Measurements from ENCODE around the gene PDE4D. TPM values are rescaled to one million over a fixed set of nuclear protein-coding genes. Genes with fewer than 3 reads are reported as not detected.

PDE4D gene
- total RNA-seq, 4 donors from 2014 or later = 6.7 to 21.0 (median 15.0) TPM

DNA sequence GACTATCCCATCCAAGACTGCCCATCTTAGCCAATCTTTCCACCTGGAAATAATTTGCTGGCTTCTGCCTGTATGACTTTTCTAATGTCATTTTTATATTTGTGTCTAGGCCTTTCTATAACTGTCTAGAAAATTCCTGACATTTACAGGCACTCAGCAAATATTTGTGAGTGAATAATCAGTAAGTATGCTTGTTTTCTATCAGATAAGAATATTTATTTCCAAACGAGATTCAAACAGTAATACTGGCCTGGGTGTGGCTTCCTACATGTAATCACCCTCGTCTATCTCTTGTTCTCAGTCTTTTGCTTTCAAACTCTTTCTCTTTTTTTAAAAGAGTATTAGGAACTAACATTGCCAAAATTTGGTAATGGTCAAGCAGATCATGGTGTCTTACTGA is 844.4 kb downstream of the PDE4D start:
- no peak for DNase-seq (ENCODE audit: low spot score in 2 of 2)
- no peak overlapping the region for H3K4me3 ChIP-seq (ENCODE audit: low read depth, poor library complexity, severe bottlenecking)
- 20 to 24% methylated on average over 2 of the region's 2 CpGs for WGBS, 2 donors
- intact Hi-C loops (cut with DNase I; ENCODE audit: low total_unique reads) = no loop called here
- TF ChIP-seq, protein P1, sequence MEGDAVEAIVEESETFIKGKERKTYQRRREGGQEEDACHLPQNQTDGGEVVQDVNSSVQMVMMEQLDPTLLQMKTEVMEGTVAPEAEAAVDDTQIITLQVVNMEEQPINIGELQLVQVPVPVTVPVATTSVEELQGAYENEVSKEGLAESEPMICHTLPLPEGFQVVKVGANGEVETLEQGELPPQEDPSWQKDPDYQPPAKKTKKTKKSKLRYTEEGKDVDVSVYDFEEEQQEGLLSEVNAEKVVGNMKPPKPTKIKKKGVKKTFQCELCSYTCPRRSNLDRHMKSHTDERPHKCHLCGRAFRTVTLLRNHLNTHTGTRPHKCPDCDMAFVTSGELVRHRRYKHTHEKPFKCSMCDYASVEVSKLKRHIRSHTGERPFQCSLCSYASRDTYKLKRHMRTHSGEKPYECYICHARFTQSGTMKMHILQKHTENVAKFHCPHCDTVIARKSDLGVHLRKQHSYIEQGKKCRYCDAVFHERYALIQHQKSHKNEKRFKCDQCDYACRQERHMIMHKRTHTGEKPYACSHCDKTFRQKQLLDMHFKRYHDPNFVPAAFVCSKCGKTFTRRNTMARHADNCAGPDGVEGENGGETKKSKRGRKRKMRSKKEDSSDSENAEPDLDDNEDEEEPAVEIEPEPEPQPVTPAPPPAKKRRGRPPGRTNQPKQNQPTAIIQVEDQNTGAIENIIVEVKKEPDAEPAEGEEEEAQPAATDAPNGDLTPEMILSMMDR (IDR thresholded peaks at IDR 0.05) = no peak
- no peak for TF ChIP-seq POLR2A (IDR thresholded peaks at IDR 0.05)

DNA sequence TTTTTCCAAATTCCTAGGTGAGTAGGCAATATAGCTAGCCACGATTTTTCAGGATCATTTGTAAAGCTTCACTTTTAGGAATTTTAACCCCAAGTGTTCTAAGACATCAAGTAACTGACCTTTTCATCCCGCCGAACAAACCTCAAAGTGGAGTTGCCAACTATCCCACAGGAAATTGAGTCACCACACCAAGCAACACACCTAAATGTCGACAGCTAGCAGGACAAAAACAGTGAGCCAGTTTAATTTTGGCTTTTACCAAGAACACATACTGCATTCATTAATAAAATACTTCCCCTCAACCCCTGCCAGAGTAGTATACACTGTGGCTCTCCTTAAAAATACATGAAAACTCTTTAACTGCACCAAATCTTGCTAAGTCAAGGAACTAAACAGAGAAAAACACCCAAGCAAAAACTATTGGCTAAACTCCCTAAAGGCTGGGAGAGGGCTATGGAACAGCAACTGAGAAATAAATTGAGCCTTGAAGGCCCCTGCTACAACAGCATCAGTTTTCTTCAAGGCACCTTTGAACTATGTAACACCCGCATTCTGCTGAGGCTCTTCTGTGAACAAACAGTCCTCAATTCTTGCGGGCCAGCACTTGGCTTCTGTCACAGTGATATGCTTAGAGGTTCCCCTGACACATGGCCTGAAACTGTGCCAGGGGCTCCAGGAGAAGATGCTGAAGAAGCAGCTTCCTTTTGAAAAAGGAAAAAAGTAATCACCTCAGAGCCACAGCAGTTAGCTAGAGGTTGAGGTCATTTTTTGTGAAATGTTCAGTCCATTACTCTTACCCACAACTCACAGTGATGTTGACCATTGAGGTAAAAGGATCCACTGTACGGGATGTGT is 851.1 kb downstream of the PDE4D start:
- H3K4me3 ChIP-seq (ENCODE audit: low read depth, poor library complexity, severe bottlenecking) = no peak overlapping the region
- intact Hi-C loops (cut with DNase I; ENCODE audit: low total_unique reads) = no loop called here
- TF ChIP-seq, protein P1 (IDR thresholded peaks at IDR 0.05) = no peak
- no peak for TF ChIP-seq POLR2A (IDR thresholded peaks at IDR 0.05)
- WGBS, 2 donors = 52 to 55% methylated on average over 7 of the region's 7 CpGs
- no peak for DNase-seq (ENCODE audit: low spot score in 2 of 2)

DNA sequence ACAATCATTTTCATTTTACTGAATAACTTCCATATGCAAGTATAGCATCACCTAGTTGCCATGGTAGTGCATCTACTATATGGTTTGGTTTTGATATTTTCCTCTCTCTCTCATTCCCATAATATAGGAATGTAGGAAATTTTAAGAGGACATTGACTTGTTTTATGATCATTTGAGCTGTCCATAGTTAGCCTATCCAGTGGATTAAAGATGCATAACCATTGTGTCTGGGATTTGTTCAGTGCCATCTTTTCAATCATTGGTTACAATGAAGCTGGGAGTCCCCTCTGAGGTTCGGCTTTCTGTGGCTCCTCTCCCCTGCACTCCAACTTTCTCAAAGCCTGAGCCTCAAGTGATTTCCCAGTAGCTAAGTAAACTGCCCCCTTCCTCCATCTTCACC is 852.2 kb downstream of the PDE4D start:
- H3K4me3 ChIP-seq (ENCODE audit: low read depth, poor library complexity, severe bottlenecking) = no peak overlapping the region
- no peak for DNase-seq (ENCODE audit: low spot score in 2 of 2)
- WGBS, 2 donors = 78 to 88% methylated on average over 1 of the region's 1 CpG
- intact Hi-C loops (cut with DNase I; ENCODE audit: low total_unique reads) = no loop called here
- no peak for TF ChIP-seq POLR2A (IDR thresholded peaks at IDR 0.05)
- TF ChIP-seq, protein P1 (IDR thresholded peaks at IDR 0.05) = no peak

DNA sequence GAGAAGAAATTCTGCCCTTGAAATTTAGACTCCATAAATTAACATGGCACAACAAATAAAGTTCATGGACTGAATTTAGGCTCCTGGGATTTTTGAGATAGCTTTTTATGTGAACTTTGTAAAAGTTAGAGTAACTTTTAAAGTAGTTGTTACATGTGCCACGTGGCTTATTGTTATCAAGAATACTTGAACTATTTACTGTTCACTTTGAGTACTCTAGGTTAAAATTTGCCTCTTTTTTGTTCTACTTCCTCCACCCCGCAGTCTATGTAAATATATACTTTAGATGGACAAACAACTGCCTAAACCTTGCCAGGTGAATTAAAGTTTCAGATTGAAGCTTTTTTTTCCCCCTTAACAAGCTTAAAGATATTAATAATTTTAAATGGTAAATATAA is 852.7 kb downstream of the PDE4D start:
- H3K4me3 ChIP-seq (ENCODE audit: low read depth, poor library complexity, severe bottlenecking) = no peak overlapping the region
- TF ChIP-seq, protein P1 (IDR thresholded peaks at IDR 0.05) = no peak
- TF ChIP-seq POLR2A (IDR thresholded peaks at IDR 0.05) = no peak
- intact Hi-C loops (cut with DNase I; ENCODE audit: low total_unique reads) = no loop called here
- no peak for DNase-seq (ENCODE audit: low spot score in 2 of 2)
- 77 to 83% methylated on average over 2 of the region's 2 CpGs for WGBS, 2 donors

DNA sequence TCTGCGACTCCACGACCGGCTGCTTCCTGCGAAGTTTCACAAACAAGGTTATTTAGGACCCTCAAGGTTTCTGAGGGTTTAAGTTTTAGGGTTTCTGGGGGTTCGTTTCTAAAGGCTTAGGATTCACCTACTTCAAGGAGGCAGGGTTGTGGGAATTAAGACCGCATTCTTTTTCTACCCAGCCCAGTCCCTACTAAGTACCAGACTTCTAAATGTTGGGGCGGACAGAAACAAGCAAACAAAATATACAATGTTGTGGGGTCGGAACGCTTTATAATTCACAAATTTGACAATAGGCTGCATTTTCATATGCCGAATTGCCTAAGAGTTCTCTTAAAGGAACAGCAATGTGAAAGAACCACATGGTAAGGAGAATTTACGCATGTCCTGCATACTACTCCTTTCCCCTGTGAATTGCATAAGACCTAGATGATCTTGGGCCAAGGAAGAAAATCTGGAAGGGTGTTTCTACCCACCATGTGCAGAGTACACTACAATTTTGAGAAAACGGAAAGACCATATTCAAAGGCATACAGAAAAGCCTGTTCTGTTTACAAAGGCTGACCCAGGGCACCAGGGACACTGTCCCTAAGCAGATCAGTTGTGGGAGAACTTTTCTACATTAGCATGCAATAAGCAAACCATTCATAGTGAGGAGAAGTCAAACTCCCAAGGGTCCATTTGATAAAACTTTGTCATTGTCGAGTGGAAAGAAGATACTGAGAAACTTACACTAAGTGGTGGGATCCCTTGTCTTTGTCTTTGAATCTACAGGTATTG is 853.3 kb downstream of the PDE4D start:
- 30 to 46% methylated on average over 13 of the region's 13 CpGs for WGBS, 2 donors
- DNase-seq (ENCODE audit: low spot score in 2 of 2) = no peak
- TF ChIP-seq POLR2A (IDR thresholded peaks at IDR 0.05) = no peak
- TF ChIP-seq, protein P1 (IDR thresholded peaks at IDR 0.05) = no peak
- intact Hi-C loops (cut with DNase I; ENCODE audit: low total_unique reads) = no loop called here
- H3K4me3 ChIP-seq (ENCODE audit: low read depth, poor library complexity, severe bottlenecking) = peak overlapping the region; percentile 49
